Uterus (tissue), 4 donors: ENCODE results near the gene SERPINA7. TPM values are rescaled to one million over a fixed set of nuclear protein-coding genes. Genes with fewer than 3 reads are reported as not detected.

ENCODE experiments used
- DNase-seq, 2 donors: peaks; one replicate each; pipeline ENCODE4 v3.0.0-alpha.2; 2019 to 2020
- H3K27ac ChIP-seq, 2 donors: fragments of 200-600 bp; sonication (generic); 1 replicate in 1 of 2; 2 replicates in 1 of 2; pipeline ENCODE4 v1.5.1; 2016 to 2018
- H3K27me3 ChIP-seq, 2 donors: fragments of 200-600 bp; sonication (generic); one replicate each; pipeline ENCODE4 v1.5.1; 2018 to 2019; ENCODE audit warnings: control low read depth in 1 of 2
- H3K36me3 ChIP-seq, 2 donors: fragments of 200-600 bp; sonication (generic); one replicate each; pipeline ENCODE4 v1.5.1; 2019; ENCODE audit warnings: control low read depth in 1 of 2
- H3K4me1 ChIP-seq, 2 donors: fragments of 200-600 bp; sonication (generic); one replicate each; pipeline ENCODE4 v1.5.1; 2018 to 2019; ENCODE audit warnings: control low read depth in 1 of 2
- H3K4me3 ChIP-seq, 2 donors: fragments of 200-600 bp; sonication (generic); 1 replicate in 1 of 2; 2 replicates in 1 of 2; pipeline ENCODE4 v1.5.1; 2018 to 2019; ENCODE audit warnings: mild to moderate bottlenecking in 1 of 2
- H3K9me3 ChIP-seq, 2 donors: fragments of 200-600 bp; sonication (generic); one replicate each; pipeline ENCODE4 v1.5.1; 2019; ENCODE audit warnings: control low read depth in 1 of 2
- POLR2A ChIP-seq, 2 donors: fragments of 450-650 bp; IDR thresholded peaks; one replicate each; pipeline ENCODE4 v1.6.1; 2016; ENCODE audit warnings: antibody characterized with exemption in 2 of 2, mild to moderate bottlenecking in 1 of 2, moderate library complexity in 1 of 2
- intact Hi-C: fragments of 100-400 bp; cut with DNase I; formaldehyde crosslinking; loops from one replicate; pipeline ENCODE4 v1.15.1; 2023; ENCODE audit warnings: low total_unique reads
- total RNA-seq, 4 donors: library from RNA; depleted of rRNA in 3 of 4; stranded (reverse); fragments of >200 nt in 3 of 4; gene quantifications; one replicate each; pipeline versions ENCODE4 v1.1.0 to v1.2.4, GENCODE V29; 2014 to 2023
- TF ChIP-seq, protein P1 (sequence below), 4 experiments: fragments of 200-600 bp in 2 of 4; fragments of 450-650 bp in 2 of 4; sonication (generic) in 2 of 4; IDR thresholded peaks; one replicate each; pipeline ENCODE4 v1.5.1; 2016 to 2019; ENCODE audit warnings: antibody characterized with exemption in 4 of 4, mild to moderate bottlenecking in 2 of 4, moderate library complexity in 1 of 4
- donor health status: DM: yes; HTN: yes; CAD: no.

SERPINA7 gene
- total RNA-seq, 4 donors from 2014 or later: not detected

DNA sequence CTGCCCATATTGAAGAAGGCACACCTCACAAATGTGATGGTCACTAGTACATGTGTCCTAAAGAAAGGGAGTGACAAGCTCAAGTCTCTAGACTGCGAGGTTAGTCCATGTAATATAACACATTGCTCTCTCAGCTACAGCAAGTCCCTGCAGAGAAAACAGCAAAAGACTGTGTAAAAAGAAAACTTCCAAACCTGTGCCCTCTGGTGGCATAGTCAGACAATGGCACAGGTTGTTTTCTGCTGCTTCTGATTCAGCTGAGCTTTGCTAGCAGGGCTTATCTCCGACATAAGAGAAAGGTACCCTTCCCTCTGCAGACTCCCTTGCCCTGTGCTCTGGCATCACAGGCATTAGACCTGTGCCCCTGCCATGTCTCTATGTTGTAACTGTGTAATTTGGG is 1.4 kb upstream of the SERPINA7 start:
- no peaks in the 10 kb centered on the region for H3K27me3 ChIP-seq
- H3K36me3 ChIP-seq: no peaks in the 10 kb centered on the region
- no peaks in the 10 kb centered on the region for H3K4me1 ChIP-seq
- DNase-seq: no peak
- no peak overlapping the region for H3K27ac ChIP-seq
- no peak for TF ChIP-seq POLR2A (IDR thresholded peaks at IDR 0.05)
- TF ChIP-seq, protein P1, sequence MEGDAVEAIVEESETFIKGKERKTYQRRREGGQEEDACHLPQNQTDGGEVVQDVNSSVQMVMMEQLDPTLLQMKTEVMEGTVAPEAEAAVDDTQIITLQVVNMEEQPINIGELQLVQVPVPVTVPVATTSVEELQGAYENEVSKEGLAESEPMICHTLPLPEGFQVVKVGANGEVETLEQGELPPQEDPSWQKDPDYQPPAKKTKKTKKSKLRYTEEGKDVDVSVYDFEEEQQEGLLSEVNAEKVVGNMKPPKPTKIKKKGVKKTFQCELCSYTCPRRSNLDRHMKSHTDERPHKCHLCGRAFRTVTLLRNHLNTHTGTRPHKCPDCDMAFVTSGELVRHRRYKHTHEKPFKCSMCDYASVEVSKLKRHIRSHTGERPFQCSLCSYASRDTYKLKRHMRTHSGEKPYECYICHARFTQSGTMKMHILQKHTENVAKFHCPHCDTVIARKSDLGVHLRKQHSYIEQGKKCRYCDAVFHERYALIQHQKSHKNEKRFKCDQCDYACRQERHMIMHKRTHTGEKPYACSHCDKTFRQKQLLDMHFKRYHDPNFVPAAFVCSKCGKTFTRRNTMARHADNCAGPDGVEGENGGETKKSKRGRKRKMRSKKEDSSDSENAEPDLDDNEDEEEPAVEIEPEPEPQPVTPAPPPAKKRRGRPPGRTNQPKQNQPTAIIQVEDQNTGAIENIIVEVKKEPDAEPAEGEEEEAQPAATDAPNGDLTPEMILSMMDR (IDR thresholded peaks at IDR 0.05): peak in 1 of 4 experiments; percentile 13
- no peaks in the 10 kb centered on the region for H3K9me3 ChIP-seq
- no peak overlapping the region for H3K4me3 ChIP-seq
- intact Hi-C loops: no loop called here

DNA sequence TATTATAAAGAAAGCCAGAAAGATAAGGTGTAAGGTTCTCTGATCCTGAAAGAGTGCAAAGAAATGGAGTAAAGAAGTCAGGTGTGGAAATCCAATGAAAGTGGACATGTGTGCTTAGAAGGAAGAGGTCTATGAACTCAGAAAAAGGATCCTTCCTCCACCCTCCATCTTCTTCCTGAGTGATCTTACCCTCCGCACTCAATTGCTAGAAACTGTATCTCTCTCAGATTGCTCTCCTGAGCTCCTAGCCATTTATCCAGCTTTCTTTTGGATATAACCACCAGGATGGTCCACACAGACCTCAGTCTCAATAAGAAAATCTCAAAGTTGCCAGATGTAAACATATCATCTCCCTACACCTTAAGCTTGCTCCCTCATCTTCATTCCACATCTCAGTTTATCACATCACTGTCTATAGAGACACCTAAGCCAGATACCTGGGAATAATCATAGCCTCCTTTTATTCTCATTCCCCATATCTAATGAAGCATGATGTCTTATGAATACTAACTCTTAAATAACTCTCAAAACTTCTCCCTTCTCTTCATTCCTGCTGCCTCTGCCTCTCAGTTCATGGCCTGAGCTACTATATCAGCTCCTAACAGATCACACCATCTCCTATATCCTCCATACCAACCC is 573 bp downstream of the SERPINA7 start:
- Histone ChIP-seq H3K9me3 (no peaks in the 10 kb centered on the region), H3K27me3 (no peaks in the 10 kb centered on the region), H3K4me3 (no peak overlapping the region), H3K36me3 (no peaks in the 10 kb centered on the region), H3K4me1 (no peaks in the 10 kb centered on the region), H3K27ac (no peak overlapping the region)
- intact Hi-C loops: no loop called here
- TF ChIP-seq POLR2A (IDR thresholded peaks at IDR 0.05): no peak
- TF ChIP-seq, protein P1 (IDR thresholded peaks at IDR 0.05): no peak
- no peak for DNase-seq

DNA sequence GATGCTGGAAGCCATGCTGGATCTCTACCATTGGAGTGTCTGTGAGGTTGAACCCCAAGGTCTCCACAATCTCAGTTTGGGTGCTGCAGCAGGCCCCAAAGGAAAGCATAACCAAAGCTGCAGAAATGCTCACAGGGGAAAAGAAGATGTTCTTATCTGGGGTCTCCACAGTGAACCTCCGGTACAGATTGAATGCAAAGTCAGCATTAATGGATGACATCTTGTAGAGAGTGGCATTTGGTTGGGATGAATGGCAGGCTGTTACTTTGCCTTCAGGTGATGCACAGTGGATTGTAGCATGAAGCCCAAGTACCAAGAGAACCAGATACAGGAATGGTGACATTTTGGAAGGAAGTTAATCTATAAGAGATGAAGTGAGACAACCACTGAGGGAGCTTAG is 1.8 kb downstream of the SERPINA7 start:
- no peak for TF ChIP-seq POLR2A (IDR thresholded peaks at IDR 0.05)
- TF ChIP-seq, protein P1 (IDR thresholded peaks at IDR 0.05): no peak
- Histone ChIP-seq H3K4me3 (no peak overlapping the region), H3K27ac (no peak overlapping the region), H3K36me3 (no peaks in the 10 kb centered on the region), H3K4me1 (no peaks in the 10 kb centered on the region), H3K9me3 (no peaks in the 10 kb centered on the region), H3K27me3 (no peaks in the 10 kb centered on the region)
- DNase-seq: no peak
- intact Hi-C loops: no loop called here

DNA sequence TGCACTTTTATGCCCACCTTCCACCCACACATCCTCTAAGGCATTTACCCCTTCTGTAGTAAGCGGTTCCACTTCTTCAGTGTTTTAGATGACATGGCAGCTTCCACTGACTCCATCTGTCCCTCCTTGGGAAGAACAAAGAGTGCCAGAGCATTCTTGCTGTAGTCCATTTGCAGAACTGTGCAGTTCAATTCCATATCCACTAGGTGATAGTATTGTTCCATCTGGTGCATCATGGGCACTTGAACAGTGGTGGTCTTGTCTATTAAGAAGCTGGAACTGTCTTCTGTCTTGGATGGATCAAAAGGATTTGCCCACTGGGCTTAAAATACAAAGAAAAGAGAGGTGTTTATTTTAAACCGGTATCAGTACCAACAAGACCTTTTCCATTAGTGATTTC is 3.5 kb downstream of the SERPINA7 start:
- DNase-seq: no peak
- no peak overlapping the region for H3K4me3 ChIP-seq
- no peak for TF ChIP-seq POLR2A (IDR thresholded peaks at IDR 0.05)
- TF ChIP-seq, protein P1 (IDR thresholded peaks at IDR 0.05): peak in 2 of 4 experiments; percentile 16 to 20
- H3K9me3 ChIP-seq: no peaks in the 10 kb centered on the region
- no peaks in the 10 kb centered on the region for H3K36me3 ChIP-seq
- no peaks in the 10 kb centered on the region for H3K4me1 ChIP-seq
- H3K27ac ChIP-seq: no peak overlapping the region
- intact Hi-C loops: no loop called here
- no peaks in the 10 kb centered on the region for H3K27me3 ChIP-seq

DNA sequence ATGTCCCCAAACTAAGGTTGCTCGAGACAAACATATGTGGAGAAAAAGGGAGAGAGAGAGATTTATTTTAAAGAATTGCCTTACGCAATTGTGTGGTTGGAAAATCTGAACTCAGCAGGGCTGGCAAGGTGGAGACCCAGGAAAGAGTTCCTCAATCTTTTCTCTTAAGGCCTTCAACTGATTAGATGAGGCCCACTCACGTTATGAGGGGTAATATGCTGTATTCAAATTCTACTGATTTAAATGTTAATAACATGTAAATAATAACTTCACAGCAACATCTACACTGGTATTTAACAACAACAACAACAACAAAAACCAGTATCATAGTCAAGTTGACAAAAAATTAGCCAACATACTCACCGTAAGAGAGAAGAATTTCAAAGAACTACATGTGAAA is 14.6 kb downstream of the SERPINA7 start:
- Histone ChIP-seq H3K4me1 (no peaks in the 10 kb centered on the region), H3K36me3 (no peaks in the 10 kb centered on the region), H3K27ac (no peak overlapping the region), H3K4me3 (no peak overlapping the region), H3K27me3 (no peaks in the 10 kb centered on the region), H3K9me3 (no peaks in the 10 kb centered on the region)
- DNase-seq: no peak
- TF ChIP-seq POLR2A (IDR thresholded peaks at IDR 0.05): no peak
- TF ChIP-seq, protein P1 (IDR thresholded peaks at IDR 0.05): no peak
- intact Hi-C loops: no loop called here
